ENCODE results near the gene TMCO2.

The TMCO2 gene

DNA sequence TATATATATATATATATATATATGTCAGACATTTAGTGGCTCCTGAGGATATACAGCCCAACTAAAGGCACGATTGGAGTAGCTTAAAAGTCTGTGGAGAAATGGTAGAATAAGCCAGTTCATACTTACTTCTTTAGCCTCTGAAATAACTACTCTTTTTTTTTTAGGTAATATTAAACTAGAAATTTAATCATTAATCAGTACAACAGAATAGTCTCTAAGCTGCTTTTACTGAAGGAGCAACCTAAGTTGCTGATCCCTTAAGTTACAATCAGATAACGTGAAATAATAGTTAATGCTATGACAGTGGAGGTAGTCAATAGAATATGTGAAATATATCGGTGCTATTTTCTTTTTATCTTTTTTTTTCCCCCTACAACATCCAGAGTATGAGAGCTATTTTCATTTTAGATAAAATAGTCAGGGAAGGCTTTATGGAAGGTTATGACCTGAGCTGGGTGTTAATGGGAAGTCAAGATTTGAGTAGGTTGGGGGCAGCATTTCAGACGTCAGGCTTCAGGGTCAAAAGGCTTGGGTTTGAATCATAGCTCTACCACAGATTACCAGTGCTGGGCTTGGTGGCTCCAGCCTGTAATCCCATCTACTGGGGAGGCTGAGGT lies 25.9 kb downstream of the TMCO2 start:
- WGBS = 78% methylated on average over 1 of the region's 4 CpGs

DNA sequence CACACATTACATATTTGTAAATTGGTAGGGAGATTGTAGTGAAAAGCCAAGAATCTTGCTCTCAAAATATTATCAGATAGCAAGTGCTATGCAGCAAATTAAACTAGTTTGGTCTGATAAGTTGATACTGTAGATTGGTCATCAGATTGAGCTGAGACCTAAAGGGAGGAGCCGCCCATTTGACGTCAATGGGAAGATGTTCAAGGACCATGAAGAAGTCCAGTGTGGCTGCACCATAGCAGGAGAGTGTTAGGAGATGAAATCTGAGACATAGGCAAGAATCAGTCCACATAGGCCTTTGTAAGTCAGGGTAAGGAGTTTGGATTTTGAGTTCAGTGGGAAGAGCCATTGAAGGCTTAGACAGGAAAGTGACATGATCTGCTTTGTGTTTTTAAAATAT lies 26.6 kb downstream of the TMCO2 start:
- H3K79me1 ChIP-seq (replicated peaks; ENCODE audit: low read length, poor library complexity, severe bottlenecking) = peaks cover 12% of the 10 kb centered on the region
- H4K8ac ChIP-seq (ENCODE audit: low read length) = no peak overlapping the region
- H3K4me3 ChIP-seq (ENCODE audit: insufficient read depth in 1 of 2, low read depth in 1 of 2, low read length in 2 of 2) = no peak overlapping the region
- H3K9ac ChIP-seq (ENCODE audit: low read length) = no peak overlapping the region
- no peak overlapping the region for H2BK12ac ChIP-seq (ENCODE audit: low read length in 2 of 2)
- H2AK5ac ChIP-seq (ENCODE audit: low read length, severe bottlenecking) = no peak overlapping the region
- no peak overlapping the region for H3K4me2 ChIP-seq (ENCODE audit: low read length, poor library complexity, severe bottlenecking)
- H3K9me3 ChIP-seq (ENCODE audit: control insufficient read depth, low read length) = no peaks in the 10 kb centered on the region
- no peak overlapping the region for H3K27ac ChIP-seq (ENCODE audit: low read length, poor library complexity, severe bottlenecking)
- H3K18ac ChIP-seq (ENCODE audit: low read depth in 1 of 2, low read length in 2 of 2) = no peak overlapping the region
- no peak overlapping the region for H3K4ac ChIP-seq (ENCODE audit: low read depth in 1 of 2, low read length in 2 of 2)
- no peak overlapping the region for H2BK120ac ChIP-seq (ENCODE audit: low read depth, low read length)
- no peak overlapping the region for H4K91ac ChIP-seq (ENCODE audit: low read length)
- no peak overlapping the region for H3K14ac ChIP-seq (ENCODE audit: low read length in 2 of 2)
- DNase-seq = no peak
- H3K27me3 ChIP-seq (ENCODE audit: control insufficient read depth in 1 of 2, insufficient read depth in 1 of 2, low read length in 2 of 2) = no peaks in the 10 kb centered on the region
- H2BK5ac ChIP-seq (ENCODE audit: low read depth, low read length, poor library complexity, severe bottlenecking) = no peak overlapping the region
- WGBS = 94% methylated on average over 2 of the region's 2 CpGs
- H2AFZ ChIP-seq (ENCODE audit: low read depth, low read length) = no peak overlapping the region
- peaks cover 4% of the 10 kb centered on the region for H3K4me1 ChIP-seq (ENCODE audit: control insufficient read depth, insufficient read depth, low read depth, low read length)
- H2BK15ac ChIP-seq (ENCODE audit: low read depth, poor library complexity, severe bottlenecking) = no peak overlapping the region
- no peak overlapping the region for H3K23ac ChIP-seq (ENCODE audit: low read length in 2 of 2)
- peaks cover 2 to 82% of the 10 kb centered on the region in 2 experiments for H3K36me3 ChIP-seq (ENCODE audit: control insufficient read depth in 1 of 2, insufficient read depth in 2 of 2, low read depth in 1 of 2, low read length in 2 of 2)

More for the DNA sequence above, 25.9 kb downstream of the TMCO2 start:
- Histone ChIP-seq H4K91ac (ENCODE audit: low read length) (no peak overlapping the region), H2BK15ac (ENCODE audit: low read depth, poor library complexity, severe bottlenecking) (no peak overlapping the region), H2AFZ (ENCODE audit: low read depth, low read length) (no peak overlapping the region), H3K36me3 (ENCODE audit: control insufficient read depth in 1 of 2, insufficient read depth in 2 of 2, low read depth in 1 of 2, low read length in 2 of 2) (peaks cover 7 to 79% of the 10 kb centered on the region in 2 experiments), H2AK5ac (ENCODE audit: low read length, severe bottlenecking) (no peak overlapping the region), H3K27me3 (ENCODE audit: control insufficient read depth in 1 of 2, insufficient read depth in 1 of 2, low read length in 2 of 2) (no peaks in the 10 kb centered on the region), H3K4me2 (ENCODE audit: low read length, poor library complexity, severe bottlenecking) (peak overlapping the region; percentile 36), H3K79me1 (replicated peaks; ENCODE audit: low read length, poor library complexity, severe bottlenecking) (peaks cover 14% of the 10 kb centered on the region), H4K8ac (ENCODE audit: low read length) (no peak overlapping the region), H3K4me3 (ENCODE audit: insufficient read depth in 1 of 2, low read depth in 1 of 2, low read length in 2 of 2) (no peak overlapping the region), H3K18ac (ENCODE audit: low read depth in 1 of 2, low read length in 2 of 2) (no peak overlapping the region), H2BK120ac (ENCODE audit: low read depth, low read length) (no peak overlapping the region), H3K9ac (ENCODE audit: low read length) (no peak overlapping the region), H3K27ac (ENCODE audit: low read length, poor library complexity, severe bottlenecking) (no peak overlapping the region), H3K14ac (ENCODE audit: low read length in 2 of 2) (no peak overlapping the region), H3K9me3 (ENCODE audit: control insufficient read depth, low read length) (no peaks in the 10 kb centered on the region), H3K23ac (ENCODE audit: low read length in 2 of 2) (no peak overlapping the region), H3K4me1 (ENCODE audit: control insufficient read depth, insufficient read depth, low read depth, low read length) (peaks cover 4% of the 10 kb centered on the region), H2BK5ac (ENCODE audit: low read depth, low read length, poor library complexity, severe bottlenecking) (no peak overlapping the region), H3K4ac (ENCODE audit: low read depth in 1 of 2, low read length in 2 of 2) (no peak overlapping the region), H2BK12ac (ENCODE audit: low read length in 2 of 2) (no peak overlapping the region)
- DNase-seq = no peak

DNA sequence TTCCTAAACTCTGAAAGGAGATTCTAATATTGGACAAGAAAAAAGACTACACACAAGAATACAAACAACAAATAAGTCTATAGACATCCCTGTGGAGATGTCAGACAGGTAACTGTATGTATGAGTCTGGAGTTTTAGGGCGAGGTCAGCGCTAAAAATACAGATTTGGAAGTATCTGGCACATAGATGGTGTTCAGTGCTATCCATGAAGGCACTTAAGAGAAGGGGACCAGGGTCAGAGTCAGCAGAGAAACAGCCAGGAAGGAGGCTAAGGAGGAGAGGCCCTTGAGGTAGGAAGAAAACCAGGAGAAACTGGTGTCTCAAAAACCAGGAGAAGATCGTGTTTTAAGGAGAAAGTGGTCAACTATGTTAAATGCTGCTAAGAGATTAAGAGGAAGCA lies 28.4 kb downstream of the TMCO2 start:
- H3K36me3 ChIP-seq (ENCODE audit: control insufficient read depth in 1 of 2, insufficient read depth in 2 of 2, low read depth in 1 of 2, low read length in 2 of 2) = peaks cover 5 to 79% of the 10 kb centered on the region in 2 experiments
- peaks cover 4% of the 10 kb centered on the region for H3K4me1 ChIP-seq (ENCODE audit: control insufficient read depth, insufficient read depth, low read depth, low read length)
- H3K27me3 ChIP-seq (ENCODE audit: control insufficient read depth in 1 of 2, insufficient read depth in 1 of 2, low read length in 2 of 2) = no peaks in the 10 kb centered on the region
- H2BK5ac ChIP-seq (ENCODE audit: low read depth, low read length, poor library complexity, severe bottlenecking) = no peak overlapping the region
- DNase-seq = no peak
- H4K8ac ChIP-seq (ENCODE audit: low read length) = no peak overlapping the region
- WGBS = 95% methylated on average over 3 of the region's 3 CpGs
- H3K9me3 ChIP-seq (ENCODE audit: control insufficient read depth, low read length) = no peaks in the 10 kb centered on the region
- no peak overlapping the region for H3K27ac ChIP-seq (ENCODE audit: low read length, poor library complexity, severe bottlenecking)
- no peak overlapping the region for H2BK120ac ChIP-seq (ENCODE audit: low read depth, low read length)
- H3K14ac ChIP-seq (ENCODE audit: low read length in 2 of 2) = no peak overlapping the region
- H4K91ac ChIP-seq (ENCODE audit: low read length) = no peak overlapping the region
- no peak overlapping the region for H3K23ac ChIP-seq (ENCODE audit: low read length in 2 of 2)
- H3K4me3 ChIP-seq (ENCODE audit: insufficient read depth in 1 of 2, low read depth in 1 of 2, low read length in 2 of 2) = no peak overlapping the region
- no peak overlapping the region for H2AK5ac ChIP-seq (ENCODE audit: low read length, severe bottlenecking)
- no peak overlapping the region for H2BK12ac ChIP-seq (ENCODE audit: low read length in 2 of 2)
- no peak overlapping the region for H3K4me2 ChIP-seq (ENCODE audit: low read length, poor library complexity, severe bottlenecking)
- no peak overlapping the region for H3K18ac ChIP-seq (ENCODE audit: low read depth in 1 of 2, low read length in 2 of 2)
- H2AFZ ChIP-seq (ENCODE audit: low read depth, low read length) = no peak overlapping the region
- no peak overlapping the region for H3K9ac ChIP-seq (ENCODE audit: low read length)
- no peak overlapping the region for H2BK15ac ChIP-seq (ENCODE audit: low read depth, poor library complexity, severe bottlenecking)
- H3K4ac ChIP-seq (ENCODE audit: low read depth in 1 of 2, low read length in 2 of 2) = no peak overlapping the region
- H3K79me1 ChIP-seq (replicated peaks; ENCODE audit: low read length, poor library complexity, severe bottlenecking) = peaks cover 16% of the 10 kb centered on the region

GRCh38 chr1:40281853-40282252 lies 34.1 kb downstream of the TMCO2 start:
- WGBS = 100% methylated on average over 1 of the region's 2 CpGs
- Histone ChIP-seq H3K4ac (ENCODE audit: low read depth in 1 of 2, low read length in 2 of 2) (no peak overlapping the region), H2BK120ac (ENCODE audit: low read depth, low read length) (no peak overlapping the region), H4K91ac (ENCODE audit: low read length) (no peak overlapping the region), H3K14ac (ENCODE audit: low read length in 2 of 2) (no peak overlapping the region), H4K8ac (ENCODE audit: low read length) (no peak overlapping the region), H2AK5ac (ENCODE audit: low read length, severe bottlenecking) (no peak overlapping the region), H3K23ac (ENCODE audit: low read length in 2 of 2) (no peak overlapping the region), H2AFZ (ENCODE audit: low read depth, low read length) (no peak overlapping the region), H3K18ac (ENCODE audit: low read depth in 1 of 2, low read length in 2 of 2) (no peak overlapping the region), H3K9me3 (ENCODE audit: control insufficient read depth, low read length) (no peaks in the 10 kb centered on the region), H3K4me2 (ENCODE audit: low read length, poor library complexity, severe bottlenecking) (no peak overlapping the region), H3K4me1 (ENCODE audit: control insufficient read depth, insufficient read depth, low read depth, low read length) (no peaks in the 10 kb centered on the region), H2BK15ac (ENCODE audit: low read depth, poor library complexity, severe bottlenecking) (no peak overlapping the region), H3K9ac (ENCODE audit: low read length) (no peak overlapping the region), H3K4me3 (ENCODE audit: insufficient read depth in 1 of 2, low read depth in 1 of 2, low read length in 2 of 2) (no peak overlapping the region), H2BK5ac (ENCODE audit: low read depth, low read length, poor library complexity, severe bottlenecking) (no peak overlapping the region), H3K79me1 (replicated peaks; ENCODE audit: low read length, poor library complexity, severe bottlenecking) (peaks cover 16% of the 10 kb centered on the region), H3K27ac (ENCODE audit: low read length, poor library complexity, severe bottlenecking) (no peak overlapping the region), H3K36me3 (ENCODE audit: control insufficient read depth in 1 of 2, insufficient read depth in 2 of 2, low read depth in 1 of 2, low read length in 2 of 2) (peaks cover 11 to 74% of the 10 kb centered on the region in 2 experiments), H3K27me3 (ENCODE audit: control insufficient read depth in 1 of 2, insufficient read depth in 1 of 2, low read length in 2 of 2) (no peaks in the 10 kb centered on the region), H2BK12ac (ENCODE audit: low read length in 2 of 2) (no peak overlapping the region)
- DNase-seq = no peak

Data from mesenchymal stem cell (in vitro differentiated cells and primary cell).